Measurements from ENCODE around the gene BUB3.

Gene BUB3

DNA sequence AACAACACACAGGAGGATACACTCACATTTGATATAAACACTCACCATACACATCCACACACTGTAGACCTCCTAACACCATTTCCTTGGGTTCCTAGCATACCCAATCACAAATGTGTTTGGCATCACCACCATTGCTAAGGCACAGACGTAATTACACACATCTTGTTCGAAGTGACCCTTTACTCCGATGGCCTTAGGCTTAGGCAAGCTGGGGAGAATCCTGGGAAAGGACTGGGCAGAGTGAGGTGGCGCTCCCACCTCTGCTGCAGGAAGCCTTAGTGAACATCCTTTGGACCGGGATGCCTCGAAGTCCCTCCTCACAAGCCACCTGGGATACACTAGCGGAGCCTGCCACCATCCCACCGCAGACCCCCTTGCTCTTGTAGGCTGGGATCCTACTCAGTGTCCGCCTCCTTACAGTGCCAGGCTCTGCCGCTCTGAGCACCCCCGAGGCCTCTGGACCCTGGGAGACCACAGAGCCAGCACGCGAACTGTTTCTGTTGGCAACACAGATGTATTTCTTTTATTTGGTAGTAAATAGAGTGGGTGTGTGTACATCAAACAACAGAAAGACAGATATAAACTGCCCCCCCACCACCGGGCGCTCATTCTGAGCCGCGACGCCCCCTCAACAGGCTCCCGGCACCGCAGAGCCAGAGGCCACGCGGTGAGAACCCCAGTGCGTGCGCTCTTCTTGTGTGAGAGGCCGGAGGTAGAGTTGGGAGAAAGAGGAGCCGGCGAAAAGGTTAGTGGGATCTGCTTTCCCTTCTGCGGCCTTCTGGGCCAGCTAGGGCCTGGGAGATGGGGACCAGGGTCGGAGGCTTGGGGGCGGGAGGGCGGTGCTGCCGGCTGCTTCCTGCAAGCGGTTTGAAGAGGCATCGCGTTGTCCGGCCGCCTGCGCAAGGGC is 12.2 kb upstream of the BUB3 start:
- no peak for DNase-seq (ENCODE audit: low read depth, low spot score)

DNA sequence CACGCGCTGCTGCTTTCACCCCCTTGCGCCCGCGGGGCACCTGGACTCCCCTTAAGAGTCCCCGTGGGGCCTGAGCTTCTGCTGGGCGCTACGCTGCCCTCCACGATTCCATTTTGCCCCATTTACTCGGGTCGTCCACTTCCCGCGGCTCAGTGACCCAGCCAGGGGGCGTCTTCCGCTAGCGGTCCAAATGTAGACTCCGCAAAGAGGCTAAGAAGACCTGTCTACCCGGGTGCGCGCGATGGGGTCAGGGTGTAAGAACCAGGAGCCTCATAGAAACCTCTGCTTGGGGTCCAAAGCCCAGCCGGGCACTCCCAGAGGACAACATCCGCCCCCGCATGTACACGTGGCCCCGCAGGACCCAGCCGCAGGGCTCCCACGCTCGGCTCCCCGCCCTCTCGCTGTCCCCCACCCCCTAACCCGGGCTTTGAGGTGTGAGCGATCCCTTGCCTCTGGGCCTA is 11.5 kb upstream of the BUB3 start:
- DNase-seq (ENCODE audit: low read depth, low spot score): no peak

DNA sequence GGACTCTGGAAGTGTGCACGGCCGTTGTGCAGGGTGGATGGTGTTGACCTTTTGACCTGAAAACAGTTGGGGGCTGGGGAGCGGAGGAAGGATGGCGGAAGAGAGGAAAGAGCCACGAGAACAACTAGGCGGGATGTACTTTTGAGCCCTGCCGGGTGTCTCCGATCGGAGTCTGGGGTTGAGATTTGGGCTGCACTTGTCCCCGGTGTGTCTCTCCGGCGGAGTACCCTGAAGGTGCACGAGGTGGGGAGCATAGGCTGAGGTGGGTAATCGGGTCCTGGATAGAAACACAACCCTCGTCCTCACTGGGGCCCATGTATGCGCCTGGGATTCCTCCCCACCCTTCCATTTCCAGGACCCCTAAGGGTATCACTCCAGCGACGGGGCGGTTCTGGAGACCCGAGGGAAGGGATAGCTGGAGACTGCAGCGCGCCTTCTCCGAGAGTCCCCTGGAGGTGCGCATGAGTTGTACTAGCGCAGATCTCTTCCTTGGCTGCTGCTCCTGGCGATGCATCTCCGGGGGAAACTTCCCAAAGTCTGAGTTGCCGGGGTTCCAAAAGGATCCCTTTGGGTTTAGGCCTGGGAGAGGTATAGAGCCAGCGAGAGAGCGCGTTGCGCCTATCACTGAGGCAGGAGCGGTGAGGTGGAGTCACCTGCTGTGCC is 10.9 kb upstream of the BUB3 start:
- DNase-seq (ENCODE audit: low read depth, low spot score): no peak

DNA sequence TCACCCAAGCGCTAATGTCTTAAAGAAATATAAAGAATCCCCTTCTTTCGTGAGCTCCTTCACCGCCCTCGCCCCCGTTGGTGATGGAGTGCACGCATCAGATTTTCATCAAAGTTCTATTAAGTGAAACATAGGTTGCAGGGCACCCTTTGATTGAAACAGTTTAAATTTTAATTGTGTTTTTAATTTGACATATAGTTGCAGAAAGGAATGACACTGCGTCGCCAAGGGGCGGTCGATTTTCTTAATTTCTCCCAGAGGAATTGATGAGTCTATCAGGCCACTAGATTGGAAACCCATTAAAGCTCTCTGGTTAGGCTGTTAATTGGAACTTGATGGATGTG is 10.4 kb upstream of the BUB3 start:
- no peak for DNase-seq (ENCODE audit: low read depth, low spot score)

DNA sequence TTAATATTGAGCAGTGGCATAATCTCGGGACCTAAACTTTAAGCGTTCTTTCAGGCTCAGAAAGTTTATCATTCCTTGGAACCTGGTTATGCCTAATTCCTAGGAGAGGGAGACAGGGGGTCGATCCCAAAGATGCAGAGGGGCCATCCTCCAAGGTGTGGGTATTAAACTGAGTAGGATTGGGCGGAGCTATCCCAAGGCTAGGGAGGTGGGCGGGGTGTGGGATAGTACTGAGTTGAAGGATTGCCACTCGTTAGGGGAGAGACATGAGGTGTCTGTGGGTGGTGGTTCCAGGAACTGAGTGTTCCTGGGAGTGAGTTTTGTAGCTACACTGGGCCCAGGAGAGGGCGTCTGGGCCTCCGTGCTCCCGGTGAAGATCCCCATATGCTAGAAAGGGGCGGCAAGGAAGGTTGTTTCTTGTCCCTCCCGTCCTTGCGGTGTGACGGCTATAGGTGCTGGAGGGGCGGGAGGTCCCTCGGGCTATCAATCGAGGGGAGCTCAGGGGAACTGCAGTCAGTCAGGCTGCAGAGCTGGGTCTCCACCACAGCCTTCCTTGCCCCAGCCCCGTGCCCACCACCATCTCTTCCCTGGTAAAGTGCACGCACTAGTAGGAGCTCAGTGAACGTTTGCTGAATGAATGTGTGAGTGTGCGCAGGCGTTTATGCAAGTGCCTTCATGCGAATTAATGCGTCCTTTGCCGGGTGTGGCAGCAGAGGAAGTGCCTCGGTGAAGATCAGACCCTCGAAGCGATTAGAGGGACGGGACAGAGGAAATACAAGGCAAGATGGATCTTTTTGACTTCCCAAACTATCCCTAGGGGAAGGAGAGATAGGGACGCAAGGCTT is 9.3 kb upstream of the BUB3 start:
- no peak for DNase-seq (ENCODE audit: low read depth, low spot score)

DNA sequence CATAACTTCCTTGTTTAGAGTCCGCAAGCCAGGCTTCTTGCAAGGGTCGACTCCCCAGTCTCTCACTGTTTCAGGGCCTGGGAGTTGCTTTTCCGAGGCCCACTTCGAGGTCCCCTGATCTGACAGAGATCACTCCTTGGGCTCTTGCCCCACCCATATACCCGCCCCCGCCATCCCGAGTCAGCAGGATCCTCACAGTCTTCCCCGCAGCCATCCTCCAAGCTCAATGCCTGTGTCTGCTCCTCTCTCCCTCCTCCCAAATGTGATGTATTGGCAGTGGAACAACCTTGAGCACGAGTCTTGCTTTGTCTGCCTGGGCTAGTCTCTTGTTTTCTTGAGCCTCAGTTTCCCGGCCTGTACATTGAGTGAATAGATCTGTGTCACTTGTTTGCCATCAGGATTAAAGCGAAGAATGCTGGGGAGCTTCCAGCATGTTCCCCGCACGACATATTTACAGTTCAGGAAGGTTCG is 8.6 kb upstream of the BUB3 start:
- DNase-seq (ENCODE audit: low read depth, low spot score): no peak

DNA sequence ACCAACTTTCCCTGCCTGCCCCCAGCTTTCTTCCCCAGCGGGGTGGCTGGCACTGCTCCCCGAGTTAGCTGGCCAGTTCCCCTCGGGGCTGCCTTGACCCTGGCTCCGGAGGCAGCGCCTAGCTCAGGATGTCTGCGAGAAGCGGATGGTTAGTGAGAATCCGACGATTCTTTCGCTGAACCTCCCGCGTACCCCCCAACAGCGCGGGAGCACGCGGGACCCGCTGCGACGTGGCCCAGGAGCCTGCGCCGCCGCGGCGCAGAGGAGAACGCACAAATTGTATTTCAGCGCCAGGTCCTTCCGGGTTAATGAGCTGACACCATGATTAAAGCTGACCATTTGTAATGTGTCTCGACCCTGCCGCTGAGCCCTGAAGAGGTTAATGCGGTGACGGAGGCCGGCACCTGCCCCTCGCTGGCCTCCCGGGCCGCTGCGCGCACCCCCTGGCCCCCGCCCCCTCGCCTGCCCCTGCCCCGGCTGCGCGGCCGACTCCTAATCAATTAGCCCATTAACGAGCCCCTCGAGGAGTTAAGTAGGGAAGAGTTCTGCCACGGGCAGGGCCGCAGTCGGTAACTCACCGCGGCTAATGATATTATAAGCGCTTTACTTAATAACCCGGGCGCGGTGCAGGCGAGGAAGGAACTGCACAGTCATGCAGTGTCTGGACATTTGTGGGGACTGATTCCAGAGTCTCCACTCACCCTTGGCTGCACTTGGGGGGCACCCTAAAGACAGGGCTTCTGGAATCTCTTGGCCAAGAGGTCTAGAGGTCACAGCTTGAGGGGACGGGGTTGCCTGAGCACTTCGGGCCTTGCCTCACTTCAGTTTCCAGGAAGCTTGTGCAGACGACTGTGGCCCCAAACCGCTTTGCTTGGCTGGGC is 7.9 kb upstream of the BUB3 start:
- no peak for DNase-seq (ENCODE audit: low read depth, low spot score)

DNA sequence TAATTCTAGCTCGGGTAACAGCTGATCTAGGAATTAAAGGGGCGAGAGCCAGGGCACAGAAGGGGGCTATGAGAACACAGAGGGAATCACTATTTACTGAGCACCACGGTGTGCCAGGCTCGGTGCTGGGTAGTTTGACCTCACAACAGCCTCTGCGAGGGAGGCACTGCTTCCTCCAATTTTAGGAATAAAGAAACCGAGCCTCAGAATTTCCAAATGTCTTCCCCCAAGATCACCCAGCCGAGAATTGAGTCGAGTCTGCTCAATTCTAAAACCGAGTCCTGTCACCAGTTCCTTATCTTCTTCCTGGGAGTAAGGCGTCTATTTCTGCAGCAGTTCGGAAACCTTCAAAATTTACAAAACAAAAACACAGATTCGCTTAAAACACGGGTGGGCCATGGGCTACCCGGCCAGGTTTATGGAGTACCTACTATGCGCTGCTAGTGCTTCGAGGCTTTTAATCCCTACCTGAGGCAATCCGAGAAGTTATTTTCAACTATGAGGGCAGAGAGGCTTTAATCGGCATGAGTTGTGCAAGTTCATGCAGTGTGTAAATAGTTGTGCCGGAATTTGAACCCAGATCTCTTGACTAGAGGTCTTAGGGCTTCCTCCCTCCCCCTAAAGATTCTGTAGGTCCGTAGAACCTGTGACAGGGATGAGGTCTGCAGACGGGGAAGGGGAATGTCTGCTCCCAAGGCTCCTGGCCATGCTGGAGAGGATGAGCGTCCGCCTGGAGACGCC is 7.1 kb upstream of the BUB3 start:
- DNase-seq (ENCODE audit: low read depth, low spot score): no peak

DNA sequence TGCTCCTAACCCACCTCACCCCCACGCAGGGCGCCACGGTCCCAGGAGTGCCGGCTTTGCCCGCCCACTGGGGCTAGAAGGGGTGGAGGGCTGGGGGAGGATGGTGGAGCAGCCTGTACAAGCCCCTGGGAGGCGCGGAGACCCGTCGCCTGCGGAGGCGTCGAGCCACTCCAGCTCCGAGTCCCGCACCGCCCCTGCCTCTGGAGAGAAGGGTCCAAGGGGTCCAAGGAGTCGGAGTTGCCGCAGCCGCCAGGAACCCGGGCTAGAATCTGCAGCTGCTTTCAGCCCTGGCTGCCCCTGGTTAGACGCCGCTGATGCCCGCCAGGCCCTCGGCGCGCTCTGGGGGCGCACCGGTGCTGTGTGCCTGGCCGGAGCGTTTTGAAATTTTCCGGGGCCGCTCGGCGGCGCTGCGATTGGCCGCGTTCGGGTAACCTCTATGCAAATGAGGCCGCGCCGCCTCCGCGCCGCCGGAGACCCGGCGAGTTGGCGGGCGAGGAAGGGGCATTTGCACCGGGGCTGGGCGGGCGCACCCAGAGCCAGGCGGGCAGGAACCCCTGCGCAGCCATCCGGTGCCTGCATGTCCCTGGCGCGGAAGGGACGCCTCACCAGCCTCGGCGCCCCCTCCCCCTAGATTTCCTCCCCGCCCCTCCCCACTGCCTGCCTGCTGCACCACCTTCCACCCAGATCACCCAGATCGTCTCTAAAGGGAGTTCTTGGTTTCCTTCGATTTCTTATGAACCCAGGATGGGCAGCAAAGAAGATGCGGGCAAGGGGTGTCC is 6.4 kb upstream of the BUB3 start, which contains the start of gene HMX2:
Gene HMX2 (plus strand): TSS at position 502 of the 779 bp plus-strand sequence. CDS start 243 bp downstream, at position 745.
- no peak for DNase-seq (ENCODE audit: low read depth, low spot score)

DNA sequence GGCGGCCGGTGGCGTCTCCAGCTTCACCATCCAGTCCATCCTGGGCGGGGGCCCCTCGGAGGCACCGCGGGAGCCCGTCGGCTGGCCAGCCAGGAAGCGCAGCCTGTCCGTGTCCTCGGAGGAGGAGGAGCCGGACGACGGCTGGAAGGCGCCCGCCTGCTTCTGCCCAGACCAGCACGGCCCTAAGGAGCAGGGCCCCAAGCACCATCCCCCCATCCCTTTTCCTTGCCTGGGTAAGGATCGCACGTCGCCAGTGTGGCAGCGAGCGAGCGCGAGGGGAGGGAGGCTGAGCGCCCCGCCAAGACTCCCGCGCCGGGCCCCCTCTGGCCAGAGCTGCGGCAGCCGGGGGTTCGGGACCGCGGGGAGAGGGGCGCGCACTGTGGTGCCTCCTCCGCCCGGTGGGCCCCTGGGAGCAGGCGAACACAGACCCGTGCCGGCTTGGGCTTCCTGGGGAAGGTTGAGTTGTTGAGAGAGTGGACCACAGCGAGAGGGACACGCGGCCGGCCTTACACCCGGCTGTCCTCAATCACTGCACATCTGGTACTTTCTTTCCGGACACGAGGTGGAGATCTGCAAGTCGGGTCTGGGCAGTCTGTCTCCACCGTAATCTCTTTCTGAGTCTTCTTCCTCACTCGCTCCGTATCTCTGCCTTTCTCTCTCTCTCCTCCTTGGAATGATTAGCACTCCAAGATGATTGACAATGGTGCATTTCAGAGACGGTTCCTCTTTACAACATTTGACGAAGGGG is 5.6 kb upstream of the BUB3 start:
- no peak for DNase-seq (ENCODE audit: low read depth, low spot score)

DNA sequence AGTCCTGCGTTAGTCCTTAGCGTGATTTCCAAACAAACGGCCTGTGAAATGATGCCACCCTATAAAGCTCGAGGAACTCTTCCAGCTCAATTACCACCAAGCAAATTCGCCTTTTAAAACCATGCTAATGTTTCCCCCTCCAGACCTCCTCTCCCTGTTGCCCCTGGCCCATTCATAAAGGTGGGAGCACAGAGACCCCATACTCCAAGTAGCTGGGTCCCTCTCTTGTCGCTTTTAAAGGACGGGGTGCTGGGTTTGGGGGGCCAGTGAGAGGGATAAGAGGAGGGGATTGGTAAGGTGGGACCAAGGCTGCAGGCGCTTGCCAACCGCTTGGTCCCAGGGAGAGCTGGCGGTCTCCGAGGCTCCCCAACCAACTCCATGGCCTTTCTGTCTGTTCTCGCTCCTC is 5.0 kb upstream of the BUB3 start:
- DNase-seq (ENCODE audit: low read depth, low spot score): no peak

DNA sequence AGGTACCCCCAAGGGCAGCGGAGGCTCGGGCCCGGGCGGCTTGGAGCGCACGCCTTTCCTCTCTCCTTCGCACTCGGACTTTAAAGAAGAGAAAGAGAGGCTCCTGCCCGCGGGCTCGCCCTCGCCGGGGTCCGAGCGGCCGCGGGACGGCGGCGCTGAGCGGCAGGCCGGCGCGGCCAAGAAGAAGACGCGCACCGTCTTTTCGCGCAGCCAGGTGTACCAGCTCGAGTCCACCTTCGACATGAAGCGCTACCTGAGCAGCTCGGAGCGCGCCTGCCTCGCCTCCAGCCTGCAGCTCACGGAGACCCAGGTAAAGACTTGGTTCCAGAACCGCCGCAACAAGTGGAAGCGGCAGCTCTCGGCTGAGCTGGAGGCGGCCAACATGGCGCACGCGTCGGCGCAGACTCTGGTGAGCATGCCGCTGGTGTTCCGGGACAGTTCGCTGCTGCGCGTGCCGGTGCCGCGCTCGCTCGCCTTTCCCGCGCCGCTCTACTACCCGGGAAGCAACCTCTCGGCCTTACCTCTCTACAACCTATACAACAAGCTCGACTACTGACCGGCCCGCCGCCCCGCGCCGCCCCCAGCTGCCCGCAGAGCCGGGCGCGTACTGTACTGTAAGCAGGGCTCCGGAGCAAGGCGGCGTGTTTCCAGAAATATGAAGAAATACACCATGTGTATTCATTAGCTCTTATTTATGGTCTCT is 4.5 kb upstream of the BUB3 start:
- DNase-seq (ENCODE audit: low read depth, low spot score): no peak

DNA sequence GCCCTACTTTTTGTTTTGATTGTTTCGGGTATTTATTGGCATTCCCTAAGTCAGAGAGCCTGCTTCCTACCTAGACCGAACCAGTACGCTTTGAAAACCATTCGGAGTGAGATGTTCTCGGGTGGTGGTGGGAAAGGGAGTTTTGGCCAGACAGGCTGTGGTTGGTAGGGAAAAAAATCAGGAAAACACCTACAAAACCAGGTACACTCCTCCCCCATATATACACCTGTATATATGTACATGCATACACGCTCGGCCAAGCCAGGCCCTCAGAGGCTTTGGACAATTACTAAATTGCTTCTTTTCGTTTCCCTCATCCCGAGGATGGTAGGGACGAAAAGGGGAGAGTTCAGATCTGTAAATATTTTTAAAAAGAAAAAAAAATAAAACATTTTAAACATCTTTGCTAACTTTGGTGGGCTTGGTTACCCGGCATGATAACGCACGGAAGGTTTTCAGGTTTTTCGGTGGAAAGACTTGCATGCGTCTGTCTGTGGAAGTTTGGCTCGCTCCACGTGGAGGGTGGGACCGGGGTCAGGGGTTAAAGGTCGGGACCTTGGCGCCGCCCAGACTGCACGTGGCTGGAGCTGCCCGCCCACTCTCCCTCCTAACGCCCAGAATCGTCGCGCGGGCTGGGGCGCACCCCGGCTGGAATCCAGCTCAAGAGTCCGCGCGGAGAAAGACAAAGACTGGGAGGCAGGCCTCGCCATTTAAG is 3.8 kb upstream of the BUB3 start:
- DNase-seq (ENCODE audit: low read depth, low spot score): no peak

DNA sequence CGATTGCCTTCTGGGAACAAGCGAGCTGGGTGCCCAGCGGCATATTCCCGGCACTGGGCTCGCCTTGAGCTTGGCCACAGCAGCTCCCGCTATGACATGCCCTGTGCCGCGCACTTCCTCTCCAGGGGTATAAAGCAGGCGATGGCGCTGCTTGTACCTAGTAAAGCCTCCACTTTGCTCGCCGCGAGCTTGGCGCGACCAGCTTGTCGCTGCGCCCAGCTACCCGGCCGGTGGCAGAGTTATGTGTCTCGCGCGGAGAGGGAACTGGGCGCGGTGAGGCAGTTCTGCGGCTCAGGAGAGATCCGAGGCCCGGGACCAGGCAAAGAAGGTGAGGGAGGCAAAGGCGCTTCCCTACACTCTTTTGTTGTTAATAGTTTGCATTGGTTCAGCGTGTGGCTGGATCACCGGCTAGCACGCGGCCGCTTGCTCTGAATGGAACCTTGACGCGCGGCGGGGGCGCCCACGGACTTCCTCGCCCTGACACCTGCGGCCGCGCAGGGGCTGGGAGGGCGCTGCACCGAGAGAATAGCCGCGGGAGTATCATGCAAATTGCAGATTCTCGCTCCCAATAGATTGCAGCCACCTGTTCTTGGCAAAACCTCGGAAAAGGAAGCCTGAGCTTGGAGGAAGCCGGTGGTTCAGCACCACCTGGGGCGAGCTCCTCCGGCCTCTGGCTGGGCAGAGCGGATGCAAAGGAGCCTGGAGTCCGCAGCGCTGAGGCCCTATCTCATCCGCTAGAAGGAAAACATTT is 3.0 kb upstream of the BUB3 start:
- DNase-seq (ENCODE audit: low read depth, low spot score): no peak

DNA sequence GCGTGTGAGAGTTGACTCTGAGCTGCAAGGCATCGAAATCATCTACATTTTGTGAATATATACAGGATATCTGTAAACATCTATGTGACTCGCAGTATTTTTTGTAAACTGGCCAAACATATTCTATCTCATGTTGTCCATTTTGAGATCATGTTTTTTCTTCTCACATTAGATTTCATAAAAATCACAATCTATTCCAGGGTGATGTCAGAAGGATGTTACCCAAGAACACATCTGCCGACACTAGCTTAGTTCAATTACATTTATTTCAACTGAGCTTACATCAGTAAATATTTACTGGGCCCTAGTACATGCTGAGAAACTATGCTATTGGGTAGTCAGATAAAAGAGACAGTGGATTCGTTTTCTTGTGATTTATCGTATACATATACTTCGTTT is 2.5 kb upstream of the BUB3 start:
- DNase-seq (ENCODE audit: low read depth, low spot score): no peak

DNA sequence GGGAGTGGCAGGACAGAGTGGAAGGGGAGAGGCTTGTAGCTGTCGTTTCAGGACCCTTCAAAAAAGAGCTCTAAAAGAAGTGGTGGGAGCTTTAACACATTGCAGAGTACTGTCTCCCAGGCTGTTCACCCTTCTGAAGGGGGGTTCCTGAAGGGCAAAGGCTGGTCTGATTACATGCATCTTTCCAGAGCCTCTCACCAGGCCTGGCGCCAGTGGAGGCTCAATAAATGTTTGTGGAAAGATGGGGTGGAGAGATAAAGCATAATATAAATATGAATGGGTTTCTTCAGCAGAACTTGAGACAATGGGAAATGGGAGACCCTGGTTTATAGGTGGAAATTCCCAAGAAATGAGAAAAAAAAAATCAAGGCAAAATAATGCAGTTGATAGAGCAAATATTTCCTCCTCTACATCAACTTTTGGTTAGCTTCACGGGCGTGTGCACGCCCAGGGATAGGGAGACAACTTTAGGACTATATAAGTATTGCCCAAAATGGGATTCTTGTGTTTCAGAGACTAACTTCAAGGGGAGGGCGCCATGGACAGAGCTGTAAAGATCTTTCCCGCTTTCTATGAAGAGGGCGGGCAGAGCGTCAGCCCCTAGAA is 613 bp upstream of the BUB3 start:
- DNase-seq (ENCODE audit: low read depth, low spot score): no peak

Measured in brain pericyte (primary cell).